ENCODE results near the gene NAT16. TPM values are rescaled to one million over a fixed set of nuclear protein-coding genes. Genes with fewer than 3 reads are reported as not detected.

Gene NAT16
- total RNA-seq, 1 donor from 2014 or later = not detected

- H3K4me3 ChIP-seq = no peak overlapping the region
- Mint-ChIP-seq H3K27ac (no peak overlapping the region), H3K36me3 (peaks cover 14% of the 10 kb centered on the region), H3K4me1 (peaks cover 12% of the 10 kb centered on the region), H3K4me3 (no peak overlapping the region), H3K27me3 (ENCODE audit: insufficient read depth, low read depth) (peaks cover 10% of the 10 kb centered on the region), H3K9me3 (no peaks in the 10 kb centered on the region)
- H2AFZ ChIP-seq (replicated peaks) = no peak overlapping the region
- no peak for DNase-seq (ENCODE audit: low spot score)
- no peaks in the 10 kb centered on the region for H3K9me3 ChIP-seq (ENCODE audit: low read depth)
- no peak overlapping the region for H3K27ac ChIP-seq
- H3K79me2 ChIP-seq (ENCODE audit: low read depth) = peaks cover 30% of the 10 kb centered on the region
- H3F3A ChIP-seq (ENCODE audit: low read depth) = no peaks in the 10 kb centered on the region
- no peak overlapping the region for H3K4me2 ChIP-seq
- H3K27me3 ChIP-seq = no peaks in the 10 kb centered on the region
- TF ChIP-seq EZH2 (IDR thresholded peaks at IDR 0.05) (no peak), EZH2phosphoT487 (IDR thresholded peaks at IDR 0.05) (no peak), CTCF (IDR thresholded peaks at IDR 0.05) (no peak)
- H3K36me3 ChIP-seq = no peaks in the 10 kb centered on the region
- peaks cover 7% of the 10 kb centered on the region for H3K4me1 ChIP-seq
- H4K20me1 ChIP-seq (ENCODE audit: low read depth) = no peaks in the 10 kb centered on the region
- no peak overlapping the region for H3K9ac ChIP-seq
Measured at GRCh38 chr7:101223528-101223927, 43.4 kb upstream of the NAT16 start.

GRCh38 chr7:101222275-101222830 lies 42.3 kb upstream of the NAT16 start:
- H3K4me1 Mint-ChIP-seq = peaks cover 16% of the 10 kb centered on the region
- Histone ChIP-seq H3K79me2 (ENCODE audit: low read depth) (peaks cover 34% of the 10 kb centered on the region), H3K9ac (no peak overlapping the region), H3K27ac (no peak overlapping the region), H3K4me2 (no peak overlapping the region), H3K36me3 (no peaks in the 10 kb centered on the region), H3K4me1 (peaks cover 8% of the 10 kb centered on the region), H3K9me3 (ENCODE audit: low read depth) (no peaks in the 10 kb centered on the region), H4K20me1 (ENCODE audit: low read depth) (no peaks in the 10 kb centered on the region), H2AFZ (replicated peaks) (no peak overlapping the region), H3K27me3 (no peaks in the 10 kb centered on the region), H3K4me3 (no peak overlapping the region), H3F3A (ENCODE audit: low read depth) (peaks cover 5% of the 10 kb centered on the region)
- TF ChIP-seq CTCF (IDR thresholded peaks at IDR 0.05) = no peak
- TF ChIP-seq EZH2phosphoT487 (IDR thresholded peaks at IDR 0.05) = no peak
- no peak for TF ChIP-seq EZH2 (IDR thresholded peaks at IDR 0.05)
- no peak overlapping the region for H3K27ac Mint-ChIP-seq
- peaks cover 9% of the 10 kb centered on the region for H3K36me3 Mint-ChIP-seq
- H3K4me3 Mint-ChIP-seq = no peak overlapping the region
- H3K27me3 Mint-ChIP-seq (ENCODE audit: insufficient read depth, low read depth) = peaks cover 16% of the 10 kb centered on the region
- DNase-seq (ENCODE audit: low spot score) = no peak
- H3K9me3 Mint-ChIP-seq = no peaks in the 10 kb centered on the region

GRCh38 chr7:101220295-101220694 lies 40.2 kb upstream of the NAT16 start:
- H3K27ac Mint-ChIP-seq = no peak overlapping the region
- Histone ChIP-seq H4K20me1 (ENCODE audit: low read depth) (no peaks in the 10 kb centered on the region), H3F3A (ENCODE audit: low read depth) (peaks cover 12% of the 10 kb centered on the region), H3K27ac (no peak overlapping the region), H3K9me3 (ENCODE audit: low read depth) (no peaks in the 10 kb centered on the region), H2AFZ (replicated peaks) (no peak overlapping the region), H3K79me2 (ENCODE audit: low read depth) (peaks cover 34% of the 10 kb centered on the region), H3K4me1 (peaks cover 8% of the 10 kb centered on the region), H3K27me3 (no peaks in the 10 kb centered on the region), H3K4me3 (no peak overlapping the region), H3K36me3 (no peaks in the 10 kb centered on the region), H3K4me2 (no peak overlapping the region), H3K9ac (no peak overlapping the region)
- no peak for DNase-seq (ENCODE audit: low spot score)
- peaks cover 27% of the 10 kb centered on the region for H3K4me1 Mint-ChIP-seq
- peaks cover 8% of the 10 kb centered on the region for H3K36me3 Mint-ChIP-seq
- H3K27me3 Mint-ChIP-seq (ENCODE audit: insufficient read depth, low read depth) = peaks cover 16% of the 10 kb centered on the region
- H3K9me3 Mint-ChIP-seq = no peaks in the 10 kb centered on the region
- H3K4me3 Mint-ChIP-seq = no peak overlapping the region
- TF ChIP-seq CTCF (IDR thresholded peaks at IDR 0.05) (no peak), EZH2phosphoT487 (IDR thresholded peaks at IDR 0.05) (no peak), EZH2 (IDR thresholded peaks at IDR 0.05) (no peak)

Data from neural progenitor cell (in vitro differentiated cells).